Liver (tissue), 9 donors: ENCODE measurements around the gene MOV10. TPM values are rescaled to one million over a fixed set of nuclear protein-coding genes. Genes with fewer than 3 reads are reported as not detected.
A peak's percentile ranks its signal among the peaks of the same experiment; 100 is the strongest.

Experiments used
- DNase-seq: peaks from one replicate; pipeline ENCODE4 v3.0.0-alpha.2; 2017; ENCODE audit warnings: low spot score
- H3K27ac ChIP-seq, 2 donors: one replicate each; pipeline ENCODE4 v1.7.0; 2013; ENCODE audit warnings: inconsistent platforms in 2 of 2, low read length in 2 of 2, control low read depth in 1 of 2, low read depth in 1 of 2, mild to moderate bottlenecking in 1 of 2
- H3K27me3 ChIP-seq, 4 donors: one replicate each; pipeline versions ENCODE4 v1.6.1 to v1.7.0; 2013; ENCODE audit warnings: low read length in 3 of 4, inconsistent platforms in 1 of 4, mild to moderate bottlenecking in 1 of 4, moderate library complexity in 1 of 4; ENCODE audit not compliant: control insufficient read depth in 4 of 4, insufficient read depth in 4 of 4
- H3K36me3 ChIP-seq, 4 donors: one replicate each; pipeline versions ENCODE4 v1.6.1 to v1.7.0; 2013; ENCODE audit warnings: low read length in 3 of 4, mild to moderate bottlenecking in 3 of 4, low read depth in 1 of 4, moderate library complexity in 1 of 4; ENCODE audit not compliant: control insufficient read depth in 4 of 4, insufficient read depth in 3 of 4
- H3K4me1 ChIP-seq, 4 donors: one replicate each; pipeline versions ENCODE4 v1.6.1 to v1.7.0; 2013; ENCODE audit warnings: low read length in 3 of 4, mild to moderate bottlenecking in 3 of 4, moderate library complexity in 1 of 4; ENCODE audit not compliant: control insufficient read depth in 4 of 4, insufficient read depth in 4 of 4
- H3K4me3 ChIP-seq, 3 donors: one replicate each; pipeline versions ENCODE4 v1.6.1 to v1.7.0; 2013; ENCODE audit warnings: low read length in 3 of 3, control low read depth in 1 of 3, low read depth in 1 of 3, mild to moderate bottlenecking in 1 of 3
- H3K9ac ChIP-seq, 2 donors: one replicate each; pipeline ENCODE4 v1.7.0; 2013; ENCODE audit warnings: low read length in 2 of 2, mild to moderate bottlenecking in 2 of 2, moderate library complexity in 2 of 2, control low read depth in 1 of 2, low read depth in 1 of 2
- H3K9me3 ChIP-seq, 4 donors: one replicate each; pipeline versions ENCODE4 v1.6.1 to v1.7.0; 2013; ENCODE audit warnings: low read length in 3 of 4; ENCODE audit not compliant: control insufficient read depth in 4 of 4
- CTCF ChIP-seq: fragments of 150-350 bp; IDR thresholded peaks from 2 replicates; pipeline ENCODE4 v1.5.1; 2017; ENCODE audit warnings: improper control_type of control experiment, low read depth, low read length; ENCODE audit not compliant: missing input control
- EGR1 ChIP-seq, 2 donors: IDR thresholded peaks; 2 replicates each; pipeline ENCODE4 v1.6.1; 2016 to 2018; ENCODE audit warnings: antibody characterized with exemption in 2 of 2, low read depth in 2 of 2
- FOXA1 ChIP-seq: IDR thresholded peaks from 2 replicates; pipeline ENCODE4 v1.6.1; 2016; ENCODE audit warnings: antibody characterized with exemption
- FOXA2 ChIP-seq: IDR thresholded peaks from 2 replicates; pipeline ENCODE4 v1.6.1; 2016; ENCODE audit warnings: antibody characterized with exemption
- GABPA ChIP-seq, 2 donors: IDR thresholded peaks in 1 of 2; conservative IDR thresholded peaks in 1 of 2; 2 replicates each; pipeline ENCODE4 v1.6.1; 2016; ENCODE audit warnings: antibody characterized with exemption in 2 of 2, mild to moderate bottlenecking in 1 of 2, moderate library complexity in 1 of 2
- HNF4A ChIP-seq, 2 donors: conservative IDR thresholded peaks; 2 replicates each; pipeline ENCODE4 v1.6.1; 2016; ENCODE audit warnings: antibody characterized with exemption in 2 of 2, mild to moderate bottlenecking in 2 of 2
- HNF4G ChIP-seq: IDR thresholded peaks from 2 replicates; pipeline ENCODE4 v1.6.1; 2016; ENCODE audit warnings: antibody characterized with exemption
- JUND ChIP-seq, 2 donors: IDR thresholded peaks; 2 replicates each; pipeline ENCODE4 v1.6.1; 2016; ENCODE audit warnings: antibody characterized with exemption in 2 of 2
- NR2F2 ChIP-seq: IDR thresholded peaks from 2 replicates; pipeline ENCODE4 v1.6.1; 2016; ENCODE audit warnings: antibody characterized with exemption
- RAD21 ChIP-seq, 2 donors: IDR thresholded peaks; 2 replicates each; pipeline ENCODE4 v1.6.1; 2016; ENCODE audit warnings: antibody characterized with exemption in 2 of 2, mild to moderate bottlenecking in 2 of 2
- RXRA ChIP-seq, 2 donors: IDR thresholded peaks; 2 replicates each; pipeline ENCODE4 v1.6.1; 2017 to 2018; ENCODE audit warnings: antibody characterized with exemption in 2 of 2, mild to moderate bottlenecking in 1 of 2
- SP1 ChIP-seq: IDR thresholded peaks from 2 replicates; pipeline ENCODE4 v1.6.1; 2018; ENCODE audit warnings: antibody characterized with exemption, mild to moderate bottlenecking
- TAF1 ChIP-seq: conservative IDR thresholded peaks from 2 replicates; pipeline ENCODE4 v1.6.1; 2016; ENCODE audit warnings: antibody characterized with exemption, mild to moderate bottlenecking
- YY1 ChIP-seq: IDR thresholded peaks from 2 replicates; pipeline ENCODE4 v1.6.1; 2016; ENCODE audit warnings: antibody characterized with exemption, mild to moderate bottlenecking
- ZBTB33 ChIP-seq: IDR thresholded peaks from 2 replicates; pipeline ENCODE4 v1.6.1; 2016; ENCODE audit warnings: antibody characterized with exemption
- WGBS: extraction: QIAGEN DNeasy Blood & Tissue Kit; methylation state at CpG from one replicate; pipeline ENCODE4 v1.1.7; 2013; 5-methylcytosine and 5-hydroxymethylcytosine counted together
- polyA plus RNA-seq, 2 donors: library from polyadenylated mRNA; stranded (reverse) in 1 of 2; unstranded in 1 of 2; fragments of 200-250 nt in 1 of 2; fragments of >200 nt in 1 of 2; fragmentation: Nextera tagmentation in 1 of 2; extraction: Ambion mirVana in 1 of 2; gene quantifications; one replicate each; pipeline versions ENCODE4 v1.2.1 to v1.2.3, GENCODE V29; 2013 to 2015
- total RNA-seq, 2 donors: library from RNA; depleted of rRNA; stranded (reverse); fragments of >200 nt; gene quantifications; one replicate each; pipeline ENCODE4 v1.2.3, GENCODE V29; 2014
- TF ChIP-seq, protein P1 (sequence below): IDR thresholded peaks from 2 replicates; pipeline ENCODE4 v1.6.1; 2016; ENCODE audit warnings: antibody characterized with exemption
- TF ChIP-seq, protein P2 (sequence below): IDR thresholded peaks from 2 replicates; pipeline ENCODE4 v1.6.1; 2016; ENCODE audit warnings: antibody characterized with exemption
- TF ChIP-seq, protein P3 (sequence below): IDR thresholded peaks from 2 replicates; pipeline ENCODE4 v1.6.1; 2016; ENCODE audit warnings: antibody characterized with exemption, mild to moderate bottlenecking
- donor health status: healthy.
- donor health status: healthy.
- donor health status: healthy.
- donor health status: healthy.
- donor health status: healthy.

Gene MOV10
- total and polyA plus RNA-seq, 4 donors = 32.0 to 36.8 (median 33.7) TPM

GRCh38 chr1:112689842-112690237, 15.4 kb downstream of the MOV10 start:
- no peaks in the 10 kb centered on the region for H3K27me3 ChIP-seq
- TF ChIP-seq CTCF (no peak), YY1 (no peak), ZBTB33 (no peak), HNF4G (no peak), RAD21 (IDR thresholded peaks at IDR 0.05) (no peak), JUND (IDR thresholded peaks at IDR 0.05) (no peak), NR2F2 (no peak), GABPA (IDR thresholded peaks at IDR 0.05 in 1 of 2, conservative IDR thresholded peaks at IDR 0.05 in 1 of 2) (no peak), SP1 (no peak), RXRA (IDR thresholded peaks at IDR 0.05) (no peak), HNF4A (conservative IDR thresholded peaks at IDR 0.05) (no peak), FOXA1 (no peak), TAF1 (no peak), EGR1 (IDR thresholded peaks at IDR 0.05; ENCODE audit: low read depth in 2 of 2) (no peak)
- TF ChIP-seq, protein P1, sequence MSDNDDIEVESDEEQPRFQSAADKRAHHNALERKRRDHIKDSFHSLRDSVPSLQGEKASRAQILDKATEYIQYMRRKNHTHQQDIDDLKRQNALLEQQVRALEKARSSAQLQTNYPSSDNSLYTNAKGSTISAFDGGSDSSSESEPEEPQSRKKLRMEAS = no peak
- TF ChIP-seq, protein P2, sequence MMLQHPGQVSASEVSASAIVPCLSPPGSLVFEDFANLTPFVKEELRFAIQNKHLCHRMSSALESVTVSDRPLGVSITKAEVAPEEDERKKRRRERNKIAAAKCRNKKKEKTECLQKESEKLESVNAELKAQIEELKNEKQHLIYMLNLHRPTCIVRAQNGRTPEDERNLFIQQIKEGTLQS = no peak
- TF ChIP-seq, protein P3, sequence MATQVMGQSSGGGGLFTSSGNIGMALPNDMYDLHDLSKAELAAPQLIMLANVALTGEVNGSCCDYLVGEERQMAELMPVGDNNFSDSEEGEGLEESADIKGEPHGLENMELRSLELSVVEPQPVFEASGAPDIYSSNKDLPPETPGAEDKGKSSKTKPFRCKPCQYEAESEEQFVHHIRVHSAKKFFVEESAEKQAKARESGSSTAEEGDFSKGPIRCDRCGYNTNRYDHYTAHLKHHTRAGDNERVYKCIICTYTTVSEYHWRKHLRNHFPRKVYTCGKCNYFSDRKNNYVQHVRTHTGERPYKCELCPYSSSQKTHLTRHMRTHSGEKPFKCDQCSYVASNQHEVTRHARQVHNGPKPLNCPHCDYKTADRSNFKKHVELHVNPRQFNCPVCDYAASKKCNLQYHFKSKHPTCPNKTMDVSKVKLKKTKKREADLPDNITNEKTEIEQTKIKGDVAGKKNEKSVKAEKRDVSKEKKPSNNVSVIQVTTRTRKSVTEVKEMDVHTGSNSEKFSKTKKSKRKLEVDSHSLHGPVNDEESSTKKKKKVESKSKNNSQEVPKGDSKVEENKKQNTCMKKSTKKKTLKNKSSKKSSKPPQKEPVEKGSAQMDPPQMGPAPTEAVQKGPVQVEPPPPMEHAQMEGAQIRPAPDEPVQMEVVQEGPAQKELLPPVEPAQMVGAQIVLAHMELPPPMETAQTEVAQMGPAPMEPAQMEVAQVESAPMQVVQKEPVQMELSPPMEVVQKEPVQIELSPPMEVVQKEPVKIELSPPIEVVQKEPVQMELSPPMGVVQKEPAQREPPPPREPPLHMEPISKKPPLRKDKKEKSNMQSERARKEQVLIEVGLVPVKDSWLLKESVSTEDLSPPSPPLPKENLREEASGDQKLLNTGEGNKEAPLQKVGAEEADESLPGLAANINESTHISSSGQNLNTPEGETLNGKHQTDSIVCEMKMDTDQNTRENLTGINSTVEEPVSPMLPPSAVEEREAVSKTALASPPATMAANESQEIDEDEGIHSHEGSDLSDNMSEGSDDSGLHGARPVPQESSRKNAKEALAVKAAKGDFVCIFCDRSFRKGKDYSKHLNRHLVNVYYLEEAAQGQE = no peak
- H3K4me3 ChIP-seq = no peak overlapping the region
- H3K9me3 ChIP-seq = no peaks in the 10 kb centered on the region
- peaks cover 4 to 44% (median 27%) of the 10 kb centered on the region in 4 donors for H3K36me3 ChIP-seq
- no peak overlapping the region for H3K9ac ChIP-seq
- no peak for DNase-seq
- no peak overlapping the region for H3K27ac ChIP-seq
- WGBS = 96% methylated on average over 11 of the region's 11 CpGs
- no peaks in the 10 kb centered on the region for H3K4me1 ChIP-seq

DNA sequence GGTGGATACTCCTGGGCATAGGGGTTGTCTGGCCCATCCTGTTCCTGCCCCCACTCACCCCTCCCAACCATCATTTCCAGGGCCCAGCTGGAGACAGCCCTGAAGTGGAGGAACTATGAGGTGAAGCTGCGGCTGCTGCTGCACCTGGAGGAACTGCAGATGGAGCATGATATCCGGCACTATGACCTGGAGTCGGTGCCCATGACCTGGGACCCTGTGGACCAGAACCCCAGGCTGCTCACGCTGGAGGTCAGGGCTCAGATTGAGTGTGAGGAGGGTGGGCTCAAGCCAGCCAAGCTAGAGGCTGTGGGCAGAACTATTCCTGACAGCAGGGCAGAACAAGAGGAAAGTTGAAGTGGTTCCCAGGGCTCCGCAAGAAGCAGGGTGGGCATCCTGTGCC, 18.2 kb downstream of the MOV10 start:
- H3K4me1 ChIP-seq = no peaks in the 10 kb centered on the region
- peaks cover 4 to 61% (median 32%) of the 10 kb centered on the region in 4 donors for H3K36me3 ChIP-seq
- H3K4me3 ChIP-seq = no peak overlapping the region
- H3K27me3 ChIP-seq = no peaks in the 10 kb centered on the region
- no peak overlapping the region for H3K9ac ChIP-seq
- H3K27ac ChIP-seq = no peak overlapping the region
- H3K9me3 ChIP-seq = no peaks in the 10 kb centered on the region
- peak; percentile 27 for DNase-seq
- WGBS = 96% methylated on average over 5 of the region's 5 CpGs
- TF ChIP-seq HNF4A (conservative IDR thresholded peaks at IDR 0.05) (no peak), FOXA2 (no peak), HNF4G (no peak), GABPA (IDR thresholded peaks at IDR 0.05 in 1 of 2, conservative IDR thresholded peaks at IDR 0.05 in 1 of 2) (no peak), EGR1 (IDR thresholded peaks at IDR 0.05; ENCODE audit: low read depth in 2 of 2) (no peak), TAF1 (no peak), NR2F2 (no peak), YY1 (no peak), RAD21 (IDR thresholded peaks at IDR 0.05) (no peak), FOXA1 (no peak)
- TF ChIP-seq, protein P1 = no peak
- TF ChIP-seq, protein P2 = no peak
- TF ChIP-seq, protein P3 = no peak
